GM23248 (cell line): ENCODE data around the gene IRAK1. TPM values are rescaled to one million over a fixed set of nuclear protein-coding genes. Genes with fewer than 3 reads are reported as not detected.

Source experiments
- DNase-seq: peaks from one replicate; pipeline ENCODE4 v3.0.0-alpha.2; 2015
- H2AFZ ChIP-seq: fragments of 200-600 bp; sonication (generic); 2 replicates; pipeline ENCODE4 v1.6.1; 2016; ENCODE audit warnings: antibody characterized with exemption
- H3F3A ChIP-seq: fragments of 200-600 bp; sonication (generic); 2 replicates; pipeline ENCODE4 v1.6.1; 2016; ENCODE audit warnings: mild to moderate bottlenecking, antibody characterized with exemption, mixed run types; ENCODE audit not compliant: insufficient read depth
- H3K27ac ChIP-seq: fragments of 200-600 bp; sonication (generic); 2 replicates; pipeline ENCODE4 v1.5.1; 2016; ENCODE audit warnings: mild to moderate bottlenecking
- H3K27me3 ChIP-seq: fragments of 200-600 bp; sonication (generic); replicated peaks from 2 replicates; pipeline ENCODE4 v1.6.1; 2016; ENCODE audit warnings: mild to moderate bottlenecking; ENCODE audit not compliant: insufficient read depth
- H3K36me3 ChIP-seq: fragments of 200-600 bp; sonication (generic); 2 replicates; pipeline ENCODE4 v1.6.1; 2016; ENCODE audit warnings: low read depth, mild to moderate bottlenecking
- H3K4me1 ChIP-seq: fragments of 200-600 bp; sonication (generic); 2 replicates; pipeline ENCODE4 v1.6.1; 2016; ENCODE audit warnings: mild to moderate bottlenecking; ENCODE audit not compliant: insufficient read depth
- H3K4me2 ChIP-seq: fragments of 200-600 bp; sonication (generic); one replicate; pipeline ENCODE4 v1.6.1; 2016; ENCODE audit warnings: mild to moderate bottlenecking; ENCODE audit not compliant: unreplicated experiment
- H3K4me3 ChIP-seq: fragments of 200-600 bp; sonication (generic); 2 replicates; pipeline ENCODE4 v1.5.1; 2016; ENCODE audit warnings: mild to moderate bottlenecking
- H3K79me2 ChIP-seq: fragments of 200-600 bp; sonication (generic); 2 replicates; pipeline ENCODE4 v1.6.1; 2016; ENCODE audit warnings: mild to moderate bottlenecking; ENCODE audit not compliant: insufficient read depth
- H3K9ac ChIP-seq: fragments of 200-600 bp; sonication (generic); 2 replicates; pipeline ENCODE4 v1.6.1; 2016; ENCODE audit warnings: mild to moderate bottlenecking
- H3K9me2 ChIP-seq: fragments of 200-600 bp; sonication (generic); 2 replicates; pipeline ENCODE4 v1.6.1; 2016; ENCODE audit warnings: mixed run types, mild to moderate bottlenecking, moderate library complexity; ENCODE audit not compliant: insufficient read depth
- H3K9me3 ChIP-seq: fragments of 200-600 bp; sonication (generic); one replicate; pipeline ENCODE4 v1.6.1; 2017; ENCODE audit warnings: low read depth
- H4K20me1 ChIP-seq: fragments of 200-600 bp; sonication (generic); 2 replicates; pipeline ENCODE4 v1.6.0; 2016; ENCODE audit not compliant: insufficient read depth
- EZH2 ChIP-seq: fragments of 200-600 bp; sonication (generic); IDR thresholded peaks from 2 replicates; pipeline ENCODE4 v1.6.1; 2018; ENCODE audit warnings: antibody characterized with exemption, mild to moderate bottlenecking; ENCODE audit not compliant: insufficient read depth, poor library complexity, severe bottlenecking
- EZH2phosphoT487 ChIP-seq: fragments of 200-600 bp; sonication (generic); IDR thresholded peaks from 2 replicates; pipeline ENCODE4 v1.6.1; 2018; ENCODE audit warnings: antibody characterized with exemption, moderate library complexity, mild to moderate bottlenecking, low read depth; ENCODE audit not compliant: insufficient read depth
- WGBS, 2 experiments: methylation state at CpG; one replicate each; pipeline ENCODE4 v1.1.6; 2015 to 2017; ENCODE audit warnings: low lambda C conversion rate in 2 of 2, low coverage in 1 of 2; ENCODE audit errors: missing lambda C conversion rate in 2 of 2; 5-methylcytosine and 5-hydroxymethylcytosine counted together
- in situ Hi-C: fragments of 300-500 bp; cut with MboI; formaldehyde crosslinking; loops from 2 replicates; pipeline ENCODE4 v1.15.0; 2020
- polyA plus RNA-seq: library from polyadenylated mRNA; unstranded; fragments of >200 nt; fragmentation: Nextera tagmentation; extraction: Ambion mirVana; gene quantifications from 2 replicates; pipeline ENCODE4 v1.2.1, GENCODE V29; 2016
- total RNA-seq: library from RNA; depleted of rRNA; stranded (reverse); fragments of >200 nt; shearing (Covaris generic); gene quantifications from 2 replicates; pipeline ENCODE4 v1.2.3, GENCODE V29; 2014

The IRAK1 gene
- total and polyA plus RNA-seq, 2 experiments from 2014 or later = 54.7 to 58.7 TPM

DNA sequence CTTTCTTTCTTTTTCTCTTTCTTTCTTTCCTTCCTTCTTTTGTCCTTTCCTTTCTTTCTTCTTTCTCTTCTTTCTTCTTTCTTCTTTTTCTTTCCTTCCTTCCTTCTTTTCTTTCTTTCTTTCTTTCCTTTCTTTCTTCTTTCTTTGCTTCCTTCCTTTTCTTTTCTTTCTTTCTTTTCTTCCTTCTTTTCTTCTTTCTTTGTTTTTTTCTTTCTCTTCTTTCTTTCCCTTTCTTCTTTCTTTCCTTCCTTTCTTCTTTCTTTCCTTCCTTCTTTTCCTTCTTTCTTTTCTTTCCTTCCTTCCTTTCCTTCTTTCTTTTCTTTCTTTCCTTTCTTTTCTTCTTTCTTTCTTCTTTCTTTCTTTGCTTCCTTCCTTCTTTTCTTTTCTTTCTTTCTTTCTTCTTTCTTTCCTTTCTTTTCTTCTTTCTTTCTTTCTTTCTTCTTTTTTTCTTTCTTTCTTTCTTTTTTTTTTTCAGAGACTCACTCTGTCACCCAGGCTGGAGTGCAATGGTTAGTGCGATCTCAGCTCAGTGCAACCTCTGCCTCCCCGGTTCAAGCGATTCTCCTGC lies 28.6 kb downstream of the IRAK1 start:
- in situ Hi-C loops = no loop called here
- Histone ChIP-seq H3K36me3 (no peaks in the 10 kb centered on the region), H3F3A (no peaks in the 10 kb centered on the region), H3K27me3 (no peaks in the 10 kb centered on the region), H3K4me1 (no peaks in the 10 kb centered on the region), H3K79me2 (no peaks in the 10 kb centered on the region), H3K9ac (no peak overlapping the region), H3K4me2 (no peak overlapping the region), H3K4me3 (no peak overlapping the region), H3K27ac (no peak overlapping the region), H3K9me2 (no peaks in the 10 kb centered on the region), H2AFZ (no peak overlapping the region), H4K20me1 (no peaks in the 10 kb centered on the region), H3K9me3 (no peaks in the 10 kb centered on the region)
- WGBS, 2 experiments = 93 to 96% methylated on average over 3 of the region's 3 CpGs
- TF ChIP-seq EZH2 (no peak), EZH2phosphoT487 (no peak)
- DNase-seq = no peak

DNA sequence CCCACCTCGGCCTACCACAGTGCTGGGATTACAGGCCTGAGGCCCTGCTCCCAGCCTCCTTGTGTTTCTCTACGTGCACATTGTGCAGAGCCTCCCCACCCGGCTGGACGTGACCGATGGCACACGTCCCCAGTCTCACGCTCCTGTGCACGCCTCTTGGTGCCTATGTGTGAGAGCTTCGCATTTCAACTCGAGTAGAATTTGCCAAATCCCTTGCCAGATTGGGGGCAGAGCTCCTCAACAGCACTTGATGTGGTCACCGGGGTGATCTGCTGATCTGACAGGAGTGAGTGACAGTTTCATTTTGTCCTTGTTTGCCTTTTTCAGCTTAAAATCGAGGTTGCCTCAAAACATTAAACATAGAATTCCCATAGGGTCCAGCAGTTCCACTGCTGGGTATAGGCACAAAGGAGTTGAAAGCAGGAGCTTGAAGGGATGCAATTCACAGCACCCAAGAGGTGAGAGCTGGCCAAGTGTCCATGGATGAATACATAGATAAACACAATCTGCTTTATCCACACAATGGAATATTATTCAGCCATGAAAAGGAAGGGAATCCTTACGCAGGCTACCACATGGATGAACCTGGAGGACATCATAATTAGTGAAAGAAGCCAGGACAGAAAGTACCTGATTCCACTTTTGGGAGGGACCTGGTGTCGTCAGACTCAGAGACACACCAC lies 29.6 kb downstream of the IRAK1 start:
- 84 to 85% methylated on average over 12 to 14 of the region's 14 CpGs for WGBS, 2 experiments
- DNase-seq = no peak
- H3K36me3 ChIP-seq = no peaks in the 10 kb centered on the region
- H2AFZ ChIP-seq = no peak overlapping the region
- no peak overlapping the region for H3K4me3 ChIP-seq
- H3K9me3 ChIP-seq = no peaks in the 10 kb centered on the region
- H3K27ac ChIP-seq = no peak overlapping the region
- in situ Hi-C loops = no loop called here
- no peak overlapping the region for H3K4me2 ChIP-seq
- no peaks in the 10 kb centered on the region for H3K4me1 ChIP-seq
- TF ChIP-seq EZH2 = no peak
- TF ChIP-seq EZH2phosphoT487 = no peak
- no peaks in the 10 kb centered on the region for H3F3A ChIP-seq
- H3K9me2 ChIP-seq = no peaks in the 10 kb centered on the region
- no peaks in the 10 kb centered on the region for H3K27me3 ChIP-seq
- H3K9ac ChIP-seq = no peak overlapping the region
- H4K20me1 ChIP-seq = no peaks in the 10 kb centered on the region
- no peaks in the 10 kb centered on the region for H3K79me2 ChIP-seq

DNA sequence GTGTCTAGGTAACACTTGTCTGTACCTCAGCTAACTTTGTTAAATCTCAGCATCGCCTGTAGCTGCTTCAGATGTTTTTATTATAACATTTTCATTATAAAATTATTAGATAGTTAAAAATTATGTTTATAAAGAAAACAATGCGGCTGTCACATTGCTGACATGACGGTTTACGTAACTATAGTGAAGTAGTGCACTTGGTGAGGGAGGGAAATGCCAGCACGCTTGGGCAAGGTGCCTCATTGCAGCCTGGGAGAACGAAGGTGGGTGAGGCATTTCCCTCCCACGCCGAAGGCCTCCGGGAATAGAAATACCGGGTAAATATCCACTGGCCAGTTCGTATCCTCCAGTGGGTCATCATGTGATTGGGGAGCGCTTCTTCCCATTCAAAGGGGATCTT lies 31.2 kb downstream of the IRAK1 start:
- no peak overlapping the region for H2AFZ ChIP-seq
- no peak overlapping the region for H3K4me2 ChIP-seq
- H3K4me3 ChIP-seq = no peak overlapping the region
- H3K9ac ChIP-seq = no peak overlapping the region
- H4K20me1 ChIP-seq = no peaks in the 10 kb centered on the region
- no peaks in the 10 kb centered on the region for H3K4me1 ChIP-seq
- no peaks in the 10 kb centered on the region for H3K9me3 ChIP-seq
- H3F3A ChIP-seq = no peaks in the 10 kb centered on the region
- in situ Hi-C loops = no loop called here
- H3K79me2 ChIP-seq = no peaks in the 10 kb centered on the region
- H3K27me3 ChIP-seq = no peaks in the 10 kb centered on the region
- H3K27ac ChIP-seq = no peak overlapping the region
- DNase-seq = no peak
- WGBS, 2 experiments = 75 to 81% methylated on average over 9 to 12 of the region's 12 CpGs
- no peaks in the 10 kb centered on the region for H3K36me3 ChIP-seq
- TF ChIP-seq EZH2 (no peak), EZH2phosphoT487 (no peak)
- H3K9me2 ChIP-seq = no peaks in the 10 kb centered on the region

DNA sequence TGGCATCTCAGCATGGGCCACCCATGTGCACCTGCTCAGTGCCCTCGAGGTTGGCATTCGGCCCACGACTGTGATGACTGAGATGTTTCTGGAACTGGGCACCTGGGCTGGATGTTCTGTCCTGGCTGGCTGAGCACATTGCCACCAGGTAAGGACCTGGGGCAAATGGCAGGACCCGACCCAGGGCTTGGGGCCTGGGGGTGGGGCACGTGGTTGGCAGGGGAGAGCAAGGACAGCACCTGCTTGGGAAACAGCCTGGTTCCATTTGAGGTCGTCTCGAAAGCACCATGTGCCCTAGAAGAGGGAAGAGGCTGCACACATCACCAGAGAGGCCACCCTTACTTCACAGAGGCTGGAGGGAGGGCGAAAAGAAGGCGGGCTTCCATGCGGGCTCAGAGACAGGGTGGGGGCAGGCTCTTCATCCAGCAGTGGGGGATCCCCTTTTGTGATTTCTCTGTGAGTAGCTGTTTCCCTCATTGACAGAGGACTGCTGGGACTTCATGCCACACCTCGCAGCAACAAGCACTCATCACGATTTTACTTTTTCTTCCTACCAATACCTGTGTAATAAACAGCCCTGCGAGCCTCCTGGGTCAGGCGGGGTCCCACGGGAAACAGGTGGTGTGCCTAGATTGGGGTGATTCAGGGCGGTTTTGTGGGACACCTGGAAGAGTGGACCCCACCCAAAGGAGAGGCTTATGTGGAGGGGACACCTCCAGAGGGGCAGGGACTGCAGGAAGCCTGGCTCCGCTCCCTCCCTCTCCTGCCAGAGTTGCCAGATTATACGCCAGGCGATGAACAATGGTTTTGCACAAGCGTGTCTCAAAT lies 35.1 kb downstream of the IRAK1 start:
- no peaks in the 10 kb centered on the region for H3K9me3 ChIP-seq
- H3K27me3 ChIP-seq = no peaks in the 10 kb centered on the region
- no peak overlapping the region for H3K27ac ChIP-seq
- H3K79me2 ChIP-seq = no peaks in the 10 kb centered on the region
- 89 to 93% methylated on average over 13 to 20 of the region's 20 CpGs for WGBS, 2 experiments
- H3K36me3 ChIP-seq = no peaks in the 10 kb centered on the region
- TF ChIP-seq EZH2phosphoT487 (no peak), EZH2 (no peak)
- H4K20me1 ChIP-seq = no peaks in the 10 kb centered on the region
- no peak for DNase-seq
- no peak overlapping the region for H2AFZ ChIP-seq
- H3K9ac ChIP-seq = no peak overlapping the region
- in situ Hi-C loops = no loop called here
- no peak overlapping the region for H3K4me3 ChIP-seq
- H3F3A ChIP-seq = no peaks in the 10 kb centered on the region
- no peak overlapping the region for H3K4me2 ChIP-seq
- no peaks in the 10 kb centered on the region for H3K9me2 ChIP-seq
- H3K4me1 ChIP-seq = no peaks in the 10 kb centered on the region
